NT2/D1 (cell line): ENCODE results near the gene TOR1AIP2.
"Not testable (repeated sequence)": the region's sequence is repeated elsewhere in the genome, so short reads cannot be mapped to it uniquely, and the experiment has no call there.

Experiments
- DNase-seq: peaks from one replicate; pipeline ENCODE4 v3.0.0-alpha.2; 2011; ENCODE audit warnings: low read depth, low spot score
- H3K27me3 ChIP-seq: 2 replicates; pipeline ENCODE4 v1.6.0; 2011; ENCODE audit warnings: mild to moderate bottlenecking; ENCODE audit not compliant: insufficient read length, insufficient read depth
- H3K36me3 ChIP-seq: 2 replicates; pipeline ENCODE4 v1.6.1; 2011; ENCODE audit warnings: mild to moderate bottlenecking, low read length, mixed read lengths; ENCODE audit not compliant: insufficient read depth, insufficient read length
- H3K4me1 ChIP-seq: 2 replicates; pipeline ENCODE4 v1.5.1; 2011; ENCODE audit not compliant: insufficient read depth, insufficient read length
- H3K4me3 ChIP-seq: 2 replicates; pipeline ENCODE4 v1.5.1; 2011; ENCODE audit warnings: low read depth; ENCODE audit not compliant: insufficient read length
- H3K9ac ChIP-seq: 2 replicates; pipeline ENCODE4 v1.6.0; 2011; ENCODE audit warnings: low read depth; ENCODE audit not compliant: insufficient read length
- H3K9me3 ChIP-seq: 2 replicates; pipeline ENCODE4 v1.5.1; 2011; ENCODE audit warnings: mild to moderate bottlenecking, low read length; ENCODE audit not compliant: insufficient read depth
- SUZ12 ChIP-seq: IDR thresholded peaks from 2 replicates; pipeline ENCODE4 v1.6.1; 2011; ENCODE audit not compliant: insufficient read length, insufficient read depth; ENCODE audit errors: extremely low read depth
- YY1 ChIP-seq: IDR thresholded peaks from 2 replicates; pipeline ENCODE4 v1.6.1; 2011; ENCODE audit not compliant: insufficient read length, insufficient read depth
- ZNF274 ChIP-seq: IDR thresholded peaks from 2 replicates; pipeline ENCODE4 v1.6.1; 2011; ENCODE audit warnings: mild to moderate bottlenecking, low read depth, low read length

The TOR1AIP2 gene

GRCh38 chr1:179806333-179806732 lies 71.3 kb downstream of the TOR1AIP2 start:
- Histone ChIP-seq H3K4me3 (no peak overlapping the region), H3K4me1 (peaks cover 14% of the 10 kb centered on the region), H3K9me3 (no peaks in the 10 kb centered on the region), H3K27me3 (no peaks in the 10 kb centered on the region), H3K9ac (no peak overlapping the region), H3K36me3 (no peaks in the 10 kb centered on the region)
- TF ChIP-seq ZNF274 (no peak), YY1 (no peak), SUZ12 (no peak)
- DNase-seq, result no peak

GRCh38 chr1:179805291-179806195 lies 72.1 kb downstream of the TOR1AIP2 start:
- no peaks in the 10 kb centered on the region for H3K27me3 ChIP-seq
- H3K4me1 ChIP-seq, result peaks cover 14% of the 10 kb centered on the region
- no peak overlapping the region for H3K9ac ChIP-seq
- no peak overlapping the region for H3K4me3 ChIP-seq
- TF ChIP-seq YY1 (no peak), SUZ12 (no peak), ZNF274 (no peak)
- H3K36me3 ChIP-seq, result no peaks in the 10 kb centered on the region
- no peak for DNase-seq
- no peaks in the 10 kb centered on the region for H3K9me3 ChIP-seq

- H3K9me3 ChIP-seq, DNase-seq, H3K27me3 ChIP-seq: not testable (repeated sequence)
Observed at GRCh38 chr1:179804417-179804816, 73.2 kb downstream of the TOR1AIP2 start.

GRCh38 chr1:179803918-179804317 lies 73.7 kb downstream of the TOR1AIP2 start:
- H3K9ac ChIP-seq, result no peak overlapping the region

More at GRCh38 chr1:179804417-179804816, 73.2 kb downstream of the TOR1AIP2 start:
- H3K4me1 ChIP-seq, H3K9ac ChIP-seq, H3K4me3 ChIP-seq, H3K36me3 ChIP-seq: not testable (repeated sequence)

GRCh38 chr1:179803104-179803503 lies 74.5 kb downstream of the TOR1AIP2 start:
- Histone ChIP-seq H3K4me3 (no peak overlapping the region), H3K36me3 (no peaks in the 10 kb centered on the region), H3K4me1 (peaks cover 8% of the 10 kb centered on the region), H3K27me3 (no peaks in the 10 kb centered on the region), H3K9me3 (no peaks in the 10 kb centered on the region), H3K9ac (no peak overlapping the region)
- TF ChIP-seq SUZ12, result no peak
- TF ChIP-seq YY1, result no peak
- no peak for TF ChIP-seq ZNF274
- DNase-seq, result no peak

More at GRCh38 chr1:179803918-179804317, 73.7 kb downstream of the TOR1AIP2 start:
- no peaks in the 10 kb centered on the region for H3K9me3 ChIP-seq
- DNase-seq, result no peak
- peaks cover 8% of the 10 kb centered on the region for H3K4me1 ChIP-seq
- no peak overlapping the region for H3K4me3 ChIP-seq
- TF ChIP-seq YY1, result no peak
- no peaks in the 10 kb centered on the region for H3K36me3 ChIP-seq
- H3K27me3 ChIP-seq, result no peaks in the 10 kb centered on the region

- H3K27me3 ChIP-seq, result no peaks in the 10 kb centered on the region
- H3K4me1 ChIP-seq, result no peaks in the 10 kb centered on the region
- H3K36me3 ChIP-seq, result no peaks in the 10 kb centered on the region
- no peaks in the 10 kb centered on the region for H3K9me3 ChIP-seq
- no peak overlapping the region for H3K9ac ChIP-seq
- TF ChIP-seq YY1 (no peak), SUZ12 (no peak), ZNF274 (no peak)
- DNase-seq, result no peak
- H3K4me3 ChIP-seq, result no peak overlapping the region
Observed at GRCh38 chr1:179800481-179800880, 77.1 kb downstream of the TOR1AIP2 start.

- no peaks in the 10 kb centered on the region for H3K27me3 ChIP-seq
- no peaks in the 10 kb centered on the region for H3K36me3 ChIP-seq
- H3K9ac ChIP-seq, result no peak overlapping the region
- no peaks in the 10 kb centered on the region for H3K9me3 ChIP-seq
- TF ChIP-seq SUZ12 (no peak), YY1 (no peak), ZNF274 (no peak)
- H3K4me1 ChIP-seq, result no peaks in the 10 kb centered on the region
- no peak for DNase-seq
- no peak overlapping the region for H3K4me3 ChIP-seq
Observed at GRCh38 chr1:179798864-179799516, 78.6 kb downstream of the TOR1AIP2 start.
